Skeletal muscle cell (primary cell): Measurements from ENCODE around the gene FNDC3B.

Source experiments
- DNase-seq: peaks from one replicate; pipeline ENCODE4 v3.0.0-alpha.2; 2010; ENCODE audit warnings: low read depth
- H3K4me3 ChIP-seq: 2 replicates; pipeline ENCODE4 v1.5.1; 2011; ENCODE audit warnings: low read depth, mild to moderate bottlenecking, control low read depth, low read length, moderate library complexity

Gene FNDC3B

GRCh38 chr3:172154768-172155664 is 115.6 kb downstream of the FNDC3B start:
- no peak overlapping the region for H3K4me3 ChIP-seq
- DNase-seq: no peak

GRCh38 chr3:172155897-172156585 is 116.7 kb downstream of the FNDC3B start:
- DNase-seq: no peak

DNA sequence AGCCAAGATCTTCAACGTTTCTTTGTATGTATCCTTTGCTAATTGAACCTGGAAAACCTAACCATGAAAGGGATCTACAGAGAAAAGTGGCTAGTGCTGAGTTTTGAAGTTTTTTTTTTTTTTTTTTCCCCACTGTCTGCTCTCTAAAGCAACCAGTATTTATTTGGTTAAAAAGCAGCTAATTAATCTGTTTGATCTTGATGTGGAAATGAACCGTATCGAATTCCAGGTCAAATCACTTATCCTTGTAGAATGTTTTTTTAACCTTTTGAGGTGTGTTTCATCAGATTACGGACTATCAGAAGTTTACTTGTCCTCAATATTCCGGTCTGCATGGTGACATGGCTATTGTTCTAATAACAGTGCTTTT is 117.2 kb downstream of the FNDC3B start:
- DNase-seq: no peak
- H3K4me3 ChIP-seq: no peak overlapping the region

More at GRCh38 chr3:172155897-172156585, 116.7 kb downstream of the FNDC3B start:
- no peak overlapping the region for H3K4me3 ChIP-seq

- DNase-seq: no peak
- no peak overlapping the region for H3K4me3 ChIP-seq
Measured at GRCh38 chr3:172157564-172158258, 118.3 kb downstream of the FNDC3B start.

GRCh38 chr3:172158741-172159140 is 119.4 kb downstream of the FNDC3B start:
- DNase-seq: no peak
- no peak overlapping the region for H3K4me3 ChIP-seq

- no peak overlapping the region for H3K4me3 ChIP-seq
Measured at GRCh38 chr3:172159376-172159775, 120.0 kb downstream of the FNDC3B start.

DNA sequence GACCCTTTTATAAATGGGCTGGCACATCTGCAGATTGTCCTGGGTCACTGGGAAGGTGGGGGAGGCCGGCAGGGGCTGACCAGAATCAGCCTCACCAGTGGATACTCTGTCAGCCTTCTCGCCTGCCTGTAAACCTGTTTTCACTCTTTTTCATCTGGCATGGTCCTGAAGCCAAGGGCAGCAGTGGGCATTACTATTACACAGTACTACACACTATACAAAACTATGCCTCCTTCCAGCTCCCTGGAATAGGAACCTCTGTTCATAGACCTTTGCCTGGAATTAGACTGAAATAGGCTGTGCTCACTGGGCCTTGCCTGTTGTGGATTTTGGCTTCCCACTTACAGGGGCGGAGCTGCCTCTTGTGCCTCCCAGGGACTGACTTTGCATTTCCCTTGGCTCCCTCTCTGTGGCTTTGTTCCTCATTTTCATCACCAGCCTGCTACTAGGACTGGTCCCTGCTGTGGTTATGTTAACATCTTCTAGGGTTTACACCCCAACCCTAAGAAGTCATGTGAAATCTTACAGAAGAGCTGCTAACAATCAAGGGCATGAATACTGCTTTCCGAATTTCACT is 120.7 kb downstream of the FNDC3B start:
- H3K4me3 ChIP-seq: no peak overlapping the region
- no peak for DNase-seq

More at GRCh38 chr3:172159376-172159775, 120.0 kb downstream of the FNDC3B start:
- DNase-seq: no peak

DNA sequence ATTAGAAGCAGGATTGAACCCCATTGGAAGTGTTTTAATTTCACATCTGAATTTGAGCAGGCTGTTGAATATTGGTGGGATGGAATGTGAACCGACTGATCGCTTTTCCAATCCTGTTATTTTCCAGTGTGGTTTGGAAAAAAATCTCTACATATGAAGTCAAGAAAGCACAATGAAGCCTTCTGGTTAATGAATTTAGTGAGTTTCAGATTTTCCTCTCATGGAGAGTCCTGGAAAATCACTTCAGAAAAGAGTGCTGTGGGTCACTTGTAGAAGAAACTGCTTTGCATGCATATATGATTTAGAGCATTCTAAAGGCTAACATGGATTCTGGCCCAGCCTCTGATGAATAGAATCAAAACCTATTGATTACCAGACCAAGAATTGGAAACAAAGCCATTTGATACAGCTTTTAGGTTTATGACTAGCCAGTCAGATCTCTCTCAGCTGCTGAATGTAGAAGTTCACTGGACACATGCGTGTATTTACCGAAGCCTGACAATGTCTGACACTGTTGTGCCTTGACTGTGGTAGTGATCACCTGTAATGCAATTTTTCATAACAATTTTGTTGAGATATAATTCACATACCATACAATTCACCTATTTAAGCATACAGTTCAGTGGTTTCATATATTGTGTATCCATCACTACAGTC is 121.9 kb downstream of the FNDC3B start:
- no peak for DNase-seq
- no peak overlapping the region for H3K4me3 ChIP-seq

DNA sequence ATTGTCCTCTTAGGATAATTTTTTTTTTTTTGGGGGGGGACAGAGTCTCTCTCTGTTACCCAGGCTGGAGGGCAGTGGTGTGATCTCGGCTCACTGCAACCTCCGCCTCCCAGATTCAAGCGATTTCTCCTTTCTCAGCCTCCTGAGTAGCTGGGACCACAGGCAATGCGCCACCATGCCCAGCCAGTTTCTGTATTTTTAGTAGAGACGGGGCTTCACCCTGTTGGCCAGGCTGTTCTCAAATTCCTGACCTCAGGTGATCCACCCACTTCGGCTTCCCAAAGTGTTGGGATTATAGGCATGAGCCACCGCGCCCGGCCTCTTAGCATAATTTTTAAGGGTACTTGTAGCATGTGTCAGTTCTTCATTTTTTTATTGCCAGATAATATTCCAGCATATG is 122.6 kb downstream of the FNDC3B start:
- no peak overlapping the region for H3K4me3 ChIP-seq
- no peak for DNase-seq

GRCh38 chr3:172163320-172163719 is 123.9 kb downstream of the FNDC3B start:
- no peak for DNase-seq
- H3K4me3 ChIP-seq: no peak overlapping the region

- no peak for DNase-seq
- no peak overlapping the region for H3K4me3 ChIP-seq
Measured at GRCh38 chr3:172164620-172165362, 125.4 kb downstream of the FNDC3B start.

DNA sequence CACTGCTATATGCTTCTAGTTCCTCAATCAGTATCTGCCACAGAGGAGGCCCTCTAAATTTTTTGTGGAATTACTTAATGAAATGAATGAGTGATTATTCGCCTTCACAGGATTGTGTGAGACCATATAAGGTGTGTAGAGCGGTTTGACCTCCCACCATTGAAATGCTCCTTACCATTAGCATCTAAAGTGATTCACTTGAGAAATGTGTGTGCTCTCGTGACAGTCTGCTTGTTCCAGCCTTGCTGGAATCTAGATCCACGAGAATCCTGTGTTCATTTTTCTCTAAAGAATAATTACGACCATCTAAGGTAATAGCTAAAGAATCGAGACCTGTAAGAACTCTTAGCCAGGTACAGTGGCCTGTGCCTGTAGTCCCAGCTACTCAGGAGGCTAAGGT is 126.9 kb downstream of the FNDC3B start:
- H3K4me3 ChIP-seq: no peak overlapping the region
- no peak for DNase-seq

- DNase-seq: no peak
- no peak overlapping the region for H3K4me3 ChIP-seq
Measured at GRCh38 chr3:172166890-172167289, 127.5 kb downstream of the FNDC3B start.

DNA sequence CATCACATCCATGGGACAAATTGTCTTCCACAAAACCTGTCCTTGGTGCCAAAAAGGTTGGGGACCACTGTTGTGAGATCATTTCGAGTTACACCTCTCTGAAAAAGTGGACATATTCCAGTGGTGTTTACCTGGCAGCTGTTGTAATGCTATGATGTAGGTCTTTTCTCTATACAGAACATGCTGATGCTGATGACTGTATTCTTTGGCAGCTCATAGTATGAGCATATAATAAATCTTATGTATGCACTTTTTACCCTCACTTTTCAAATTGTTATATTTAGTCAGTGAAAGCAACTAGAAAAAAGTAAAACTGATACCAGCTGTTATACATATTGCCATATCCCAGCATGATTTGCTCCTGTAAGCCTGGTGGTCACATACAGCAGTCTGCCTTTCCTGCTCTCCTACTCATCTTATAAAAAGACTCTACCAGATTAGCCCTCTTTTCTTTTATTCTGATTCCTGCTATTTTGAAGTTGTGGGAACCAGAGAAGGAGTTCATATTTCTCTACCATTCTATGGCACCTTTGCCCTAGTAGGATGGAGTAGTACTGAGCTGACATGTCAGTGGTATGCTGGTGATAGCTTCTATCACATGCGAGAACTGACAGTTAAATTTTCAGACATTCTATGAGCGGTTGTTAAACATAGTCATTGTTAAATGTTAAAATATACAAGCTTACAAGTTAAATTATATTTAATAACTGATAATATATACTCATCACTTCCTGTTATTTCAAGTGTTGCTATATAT is 128.7 kb downstream of the FNDC3B start:
- DNase-seq: no peak
- H3K4me3 ChIP-seq: no peak overlapping the region

DNA sequence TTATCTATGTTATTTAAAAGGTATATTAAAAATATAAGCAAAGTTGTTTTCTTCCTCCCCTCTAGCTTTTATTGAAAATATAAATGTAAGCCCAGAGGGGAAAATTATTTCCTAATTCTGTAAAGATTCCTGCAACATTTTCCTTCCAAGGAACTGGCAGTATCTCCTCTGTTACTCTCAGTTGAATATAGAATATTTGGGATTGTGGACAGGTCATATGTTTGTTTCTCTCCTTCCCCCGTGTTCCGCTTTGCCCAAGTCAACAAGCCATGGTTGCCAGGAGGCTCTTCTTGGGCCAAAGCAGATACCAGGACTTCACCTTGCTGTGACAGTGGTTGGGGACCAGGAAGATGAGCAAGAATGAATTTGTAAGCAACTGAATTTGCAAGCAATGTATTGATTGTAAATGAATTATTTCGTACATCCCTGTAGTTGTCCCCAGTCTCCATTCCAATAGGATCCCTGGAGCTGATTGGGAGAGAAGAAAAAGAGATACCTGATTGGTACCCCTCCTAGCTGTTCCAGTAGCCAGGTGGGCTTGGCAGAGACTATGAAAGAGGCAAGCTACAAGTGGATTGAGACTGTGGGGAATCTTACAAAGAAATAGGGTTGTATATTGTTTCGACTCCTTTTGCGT is 130.8 kb downstream of the FNDC3B start:
- no peak for DNase-seq
- no peak overlapping the region for H3K4me3 ChIP-seq

GRCh38 chr3:172170841-172171240 is 131.5 kb downstream of the FNDC3B start:
- H3K4me3 ChIP-seq: no peak overlapping the region
- DNase-seq: no peak

GRCh38 chr3:172171396-172172075 is 132.2 kb downstream of the FNDC3B start:
- H3K4me3 ChIP-seq: no peak overlapping the region
- DNase-seq: no peak
